HG02943 (cell line): Measurements from ENCODE around the gene SMARCA2.
A peak's percentile ranks its signal among the peaks of the same experiment; 100 is the strongest.

Experiments
- ATAC-seq: cut with Tn5 transposase; IDR thresholded peaks from one replicate; pipeline ENCODE4 v1.9.1; 2021; ENCODE audit warnings: mild to moderate bottlenecking, low read depth, moderate library complexity; ENCODE audit not compliant: unreplicated experiment

Gene SMARCA2

DNA sequence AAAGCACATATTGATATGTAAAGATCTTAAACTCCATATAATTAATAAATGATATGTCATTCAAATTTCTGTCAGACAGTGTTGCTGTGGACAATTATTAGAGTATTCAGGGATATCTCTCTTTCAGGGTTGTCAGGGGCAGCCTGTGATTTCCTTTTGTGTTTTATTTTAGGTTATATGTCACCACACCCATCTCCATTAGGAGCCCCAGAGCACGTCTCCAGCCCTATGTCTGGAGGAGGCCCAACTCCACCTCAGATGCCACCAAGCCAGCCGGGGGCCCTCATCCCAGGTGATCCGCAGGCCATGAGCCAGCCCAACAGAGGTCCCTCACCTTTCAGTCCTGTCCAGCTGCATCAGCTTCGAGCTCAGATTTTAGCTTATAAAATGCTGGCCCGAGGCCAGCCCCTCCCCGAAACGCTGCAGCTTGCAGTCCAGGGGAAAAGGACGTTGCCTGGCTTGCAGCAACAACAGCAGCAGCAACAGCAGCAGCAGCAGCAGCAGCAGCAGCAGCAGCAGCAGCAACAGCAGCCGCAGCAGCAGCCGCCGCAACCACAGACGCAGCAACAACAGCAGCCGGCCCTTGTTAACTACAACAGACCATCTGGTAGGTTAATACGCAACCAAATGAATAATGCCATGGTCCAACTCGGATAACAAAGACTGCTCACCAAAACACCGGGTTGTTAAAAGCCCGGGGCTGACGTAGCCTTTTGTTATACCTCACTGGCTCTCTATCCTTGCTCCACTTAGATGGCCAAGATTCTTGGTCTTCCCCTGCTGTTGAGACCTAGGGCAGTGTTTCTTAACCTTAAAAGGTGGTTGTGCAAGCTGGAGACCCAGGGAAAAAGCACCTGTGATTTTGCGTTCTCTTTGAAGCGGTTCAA is 24.4 kb downstream of the SMARCA2 start:
- ATAC-seq: no peak

DNA sequence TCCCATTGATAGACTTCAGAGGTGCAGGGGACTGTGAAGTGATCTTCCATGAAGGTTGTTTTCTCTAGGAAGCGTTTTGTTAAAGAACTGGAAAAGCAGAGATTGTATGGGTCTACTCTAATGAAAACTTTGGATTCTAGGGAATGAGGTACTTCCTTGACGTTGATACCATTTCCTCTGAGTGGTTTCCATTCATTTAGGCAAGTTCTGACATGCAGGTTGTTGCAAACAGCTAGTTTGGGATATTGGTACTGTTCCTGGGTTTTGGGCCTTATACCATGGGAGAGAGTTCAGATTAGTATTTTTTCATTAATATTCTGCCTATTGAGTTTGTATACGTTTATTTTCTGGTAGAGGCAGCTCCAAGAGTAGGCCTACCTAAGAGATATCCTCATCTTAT is 25.7 kb downstream of the SMARCA2 start:
- no peak for ATAC-seq

DNA sequence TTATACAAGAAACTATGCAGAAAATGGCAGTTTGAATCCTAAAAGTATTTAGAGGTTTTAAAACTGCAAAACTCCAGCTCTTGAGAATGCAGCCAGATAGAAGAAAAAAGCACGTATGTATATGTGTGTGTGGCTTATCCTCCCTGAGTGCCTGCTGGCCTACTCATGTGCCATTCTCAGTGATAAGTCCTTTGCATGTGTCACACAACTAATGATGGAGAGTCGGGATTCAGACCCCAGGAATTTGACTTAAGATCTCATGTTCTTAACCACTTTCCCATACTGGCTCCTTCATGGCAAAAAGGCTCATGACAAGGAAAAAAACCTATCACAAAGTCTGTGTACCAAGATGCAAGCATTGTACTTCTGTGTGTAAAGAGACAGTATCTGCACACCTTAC is 26.6 kb downstream of the SMARCA2 start:
- no peak for ATAC-seq

DNA sequence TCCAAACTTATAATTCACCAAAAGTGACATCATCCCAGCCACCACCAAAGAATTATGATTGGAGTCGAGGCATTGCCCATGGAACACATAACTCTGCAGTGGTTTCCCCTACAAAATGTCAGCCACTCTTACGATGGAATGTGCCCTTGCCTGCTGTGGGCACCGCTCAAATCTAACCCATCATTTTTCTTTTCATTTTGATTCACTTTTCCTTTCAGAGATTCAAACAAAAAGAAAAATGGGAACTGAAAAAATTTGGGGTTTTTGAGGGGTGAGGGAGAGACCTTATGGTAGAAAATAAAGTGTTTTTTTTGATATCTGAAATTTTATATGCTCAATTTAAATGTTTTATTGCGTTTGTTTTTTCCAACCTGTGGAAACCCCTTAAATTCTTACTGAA is 28.1 kb downstream of the SMARCA2 start:
- no peak for ATAC-seq

DNA sequence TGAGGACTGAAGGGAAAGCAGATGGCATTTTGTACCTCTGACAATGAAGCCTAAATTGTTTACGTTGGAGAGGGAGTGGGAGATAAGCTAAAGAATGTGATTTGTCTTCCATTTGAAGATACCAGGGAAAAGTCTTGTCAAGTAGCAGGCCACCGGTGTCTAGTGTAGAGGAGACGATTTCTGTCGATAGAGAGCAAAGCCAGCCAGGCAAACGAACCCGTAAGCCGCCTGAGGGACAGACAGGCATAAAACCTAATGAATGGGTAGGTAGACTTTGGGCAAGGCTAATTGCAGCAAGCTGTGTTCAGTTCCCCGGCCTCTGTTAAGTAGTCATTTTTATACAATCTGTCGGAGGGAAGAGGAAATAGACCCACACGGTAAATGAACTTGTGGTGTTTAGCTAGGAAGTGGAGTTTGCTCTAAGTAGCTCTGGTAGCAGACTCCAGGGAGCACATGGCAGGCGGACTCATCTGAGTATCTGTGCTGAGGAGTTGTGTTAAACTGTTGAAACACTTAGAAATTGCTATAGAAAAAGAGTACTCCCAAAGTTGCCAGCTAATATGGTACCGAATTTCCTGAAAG is 28.8 kb downstream of the SMARCA2 start:
- ATAC-seq: no peak

DNA sequence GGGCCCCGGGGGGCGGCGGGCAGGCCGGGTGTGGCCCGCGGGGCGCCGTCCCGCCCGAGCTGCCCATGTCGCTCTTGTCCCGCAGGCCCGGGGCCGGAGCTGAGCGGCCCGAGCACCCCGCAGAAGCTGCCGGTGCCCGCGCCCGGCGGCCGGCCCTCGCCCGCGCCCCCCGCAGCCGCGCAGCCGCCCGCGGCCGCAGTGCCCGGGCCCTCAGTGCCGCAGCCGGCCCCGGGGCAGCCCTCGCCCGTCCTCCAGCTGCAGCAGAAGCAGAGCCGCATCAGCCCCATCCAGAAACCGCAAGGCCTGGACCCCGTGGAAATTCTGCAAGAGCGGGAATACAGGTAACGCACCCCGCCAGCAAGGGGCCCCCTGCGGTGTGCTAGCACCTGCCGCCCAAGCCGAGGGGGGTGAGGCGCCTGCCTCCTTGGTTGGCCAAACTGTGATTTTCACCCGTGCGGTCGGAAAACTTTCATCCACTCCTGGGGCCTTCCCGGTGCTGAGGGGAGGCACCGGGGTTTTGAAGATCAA is 32.1 kb downstream of the SMARCA2 start:
- no peak for ATAC-seq

DNA sequence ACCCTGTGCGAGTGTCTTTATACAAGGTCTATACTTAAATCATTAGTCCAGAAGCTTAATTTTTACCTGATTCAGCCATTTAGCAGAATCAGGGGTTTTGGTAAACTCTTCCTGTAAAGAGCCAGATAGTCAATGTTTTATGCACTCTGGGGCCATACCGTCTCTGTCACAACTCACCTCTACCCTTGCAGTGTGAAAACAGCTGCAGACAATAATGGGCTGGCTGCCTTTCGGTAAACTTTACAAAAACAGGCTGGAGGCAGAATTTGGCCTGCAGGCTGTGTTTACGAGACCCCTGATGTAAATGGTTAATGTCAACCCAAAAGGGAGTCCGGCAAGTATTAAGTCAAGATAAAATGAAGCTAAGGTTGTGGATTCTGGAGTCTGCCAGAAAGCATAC is 32.8 kb downstream of the SMARCA2 start:
- no peak for ATAC-seq

DNA sequence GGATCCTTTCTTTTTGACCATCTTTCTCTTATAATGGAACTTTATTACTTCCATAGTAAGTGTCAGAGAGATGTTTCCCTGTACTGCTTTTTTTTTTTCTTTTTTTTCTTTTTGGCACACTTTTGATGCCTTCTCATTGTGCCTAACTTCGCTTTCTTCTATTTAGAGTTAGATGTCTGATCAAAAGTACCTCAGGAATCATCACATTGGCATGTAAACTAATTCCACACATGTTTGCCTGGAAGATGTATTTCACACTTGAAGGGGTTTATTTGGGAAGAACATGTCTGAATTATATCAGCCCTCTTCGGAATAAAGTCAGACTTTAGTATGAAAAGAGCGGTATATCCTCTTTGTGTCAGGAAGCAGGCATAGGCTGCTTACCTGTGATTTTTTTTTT is 35.1 kb downstream of the SMARCA2 start:
- no peak for ATAC-seq

DNA sequence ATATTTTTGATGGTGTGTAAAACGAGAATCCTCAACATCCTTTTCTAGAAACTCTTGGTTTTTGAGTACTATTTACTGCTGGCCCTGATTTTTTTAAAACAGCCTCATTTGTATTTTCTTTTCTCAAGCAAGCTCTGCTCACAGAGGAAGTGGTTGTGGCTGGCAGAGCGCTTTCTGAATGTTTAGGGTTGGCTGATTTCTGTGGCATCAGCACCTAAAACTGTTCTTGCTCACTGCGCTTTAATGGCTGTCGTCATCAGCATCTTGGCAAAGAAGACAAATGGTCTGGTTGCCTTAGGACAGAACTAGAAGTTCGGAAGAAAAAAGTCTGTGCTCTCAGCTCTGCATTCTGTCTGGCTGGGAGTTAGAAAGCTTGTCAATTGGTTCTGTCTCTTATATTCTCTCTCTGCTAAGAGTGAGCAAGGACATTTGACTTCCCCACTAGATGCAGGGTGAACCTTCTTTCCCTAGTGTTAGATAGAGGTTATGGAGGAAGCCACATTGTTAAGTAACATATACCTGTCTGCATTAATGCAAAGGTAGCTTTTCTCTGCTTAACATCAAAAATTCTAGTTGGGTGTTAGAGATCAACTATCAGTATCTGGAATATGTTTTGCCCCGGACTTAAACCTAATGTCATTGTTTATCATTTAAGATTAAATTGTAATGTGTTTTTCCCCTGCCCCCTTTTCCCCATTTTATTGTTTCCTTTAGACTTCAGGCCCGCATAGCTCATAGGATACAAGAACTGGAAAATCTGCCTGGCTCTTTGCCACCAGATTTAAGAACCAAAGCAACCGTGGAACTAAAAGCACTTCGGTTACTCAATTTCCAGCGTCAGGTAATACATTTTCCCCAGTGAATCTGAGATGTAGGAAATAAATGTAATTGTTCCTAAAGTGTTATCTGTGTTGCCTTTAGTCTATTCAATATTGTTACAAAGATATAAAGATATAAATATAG is 39.0 kb downstream of the SMARCA2 start:
- peak; percentile 99 for ATAC-seq

DNA sequence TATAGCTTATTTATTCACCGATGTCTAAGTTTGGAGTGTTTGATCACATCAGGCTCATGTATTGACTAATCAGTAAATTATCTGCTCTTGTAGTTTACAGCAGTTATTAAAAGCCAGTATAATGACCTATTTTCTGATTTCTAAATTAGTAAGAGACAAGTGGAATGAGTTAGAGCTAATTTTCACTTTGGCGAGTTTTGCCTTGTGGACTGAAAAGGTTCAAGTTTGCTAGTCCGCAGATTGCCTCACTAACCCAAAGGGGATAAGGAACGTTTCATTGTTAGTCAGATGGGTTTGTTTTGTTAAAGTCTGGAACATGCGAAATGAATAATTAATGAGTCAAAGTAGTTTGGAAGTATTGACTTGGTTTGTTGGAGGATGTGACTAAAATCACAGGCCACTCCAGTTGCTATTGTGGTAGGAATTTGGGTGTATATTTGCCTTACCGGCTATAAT is 40.1 kb downstream of the SMARCA2 start:
- ATAC-seq: no peak

DNA sequence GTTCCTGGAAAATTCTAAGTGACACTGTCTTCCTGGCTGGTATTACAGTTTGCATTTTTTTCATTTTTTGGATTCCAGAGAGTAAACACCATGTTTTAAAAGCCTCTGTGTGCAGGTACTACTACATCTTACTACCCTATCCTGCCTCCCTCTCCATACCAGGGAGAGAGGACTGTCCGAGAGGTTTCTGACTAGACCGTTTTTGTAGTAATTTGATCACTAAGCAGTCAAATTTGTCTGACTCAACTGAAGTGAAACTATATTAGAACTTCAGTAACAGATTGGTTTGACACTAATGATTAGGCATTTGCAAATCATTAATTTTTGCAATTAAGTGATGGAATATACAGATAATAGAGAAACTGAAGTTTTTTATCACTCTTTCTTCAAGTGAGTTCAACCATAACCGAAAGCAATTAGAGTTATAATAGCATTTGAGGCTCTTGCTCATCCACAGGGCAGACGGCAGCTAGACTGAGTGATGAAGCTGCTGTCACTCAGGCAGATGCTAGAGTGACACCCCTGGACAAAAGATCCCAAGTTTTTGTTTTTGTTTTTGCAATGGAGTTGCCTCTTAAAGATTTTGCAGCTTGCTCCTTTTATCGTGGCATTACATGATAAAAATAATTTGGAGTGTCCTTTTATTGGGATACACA is 44.3 kb downstream of the SMARCA2 start:
- ATAC-seq: no peak

DNA sequence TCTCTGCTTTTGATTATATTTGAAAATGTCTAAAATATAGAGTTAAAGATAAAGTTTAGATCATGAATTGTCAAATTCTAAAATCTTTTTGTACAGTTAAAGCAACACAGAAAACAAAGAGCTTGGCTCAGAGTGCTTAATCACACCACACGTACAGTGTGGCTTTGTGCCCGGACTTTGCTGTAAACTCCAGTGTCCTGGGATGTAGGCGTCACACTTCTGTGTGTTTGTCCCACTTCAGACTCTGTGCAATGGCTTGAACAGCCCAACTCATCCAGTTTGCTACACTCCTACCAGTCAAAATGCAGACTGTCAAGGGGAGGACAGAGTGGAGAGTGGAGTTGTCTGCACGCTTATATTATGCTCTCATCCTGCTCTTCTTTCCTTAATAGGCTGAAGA is 45.3 kb downstream of the SMARCA2 start:
- no peak for ATAC-seq

DNA sequence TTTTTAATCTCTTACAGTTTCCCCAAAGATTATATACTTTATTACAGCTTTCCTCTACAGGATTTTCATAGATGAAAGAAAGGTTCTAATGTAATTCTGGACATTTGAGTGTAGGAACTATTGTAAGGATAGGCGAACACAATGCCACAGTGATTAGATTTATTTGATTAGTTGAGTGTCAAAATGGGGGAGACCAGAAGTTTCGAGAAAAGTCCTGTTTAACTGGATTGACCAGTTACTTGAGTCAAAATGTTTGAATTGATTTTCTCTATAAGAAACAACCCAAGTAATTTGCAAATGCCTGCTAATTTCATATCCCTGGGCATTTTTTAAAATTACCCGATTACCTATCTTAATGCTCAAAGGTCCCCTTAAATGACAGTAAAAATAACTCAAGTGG is 50.6 kb downstream of the SMARCA2 start:
- no peak for ATAC-seq

DNA sequence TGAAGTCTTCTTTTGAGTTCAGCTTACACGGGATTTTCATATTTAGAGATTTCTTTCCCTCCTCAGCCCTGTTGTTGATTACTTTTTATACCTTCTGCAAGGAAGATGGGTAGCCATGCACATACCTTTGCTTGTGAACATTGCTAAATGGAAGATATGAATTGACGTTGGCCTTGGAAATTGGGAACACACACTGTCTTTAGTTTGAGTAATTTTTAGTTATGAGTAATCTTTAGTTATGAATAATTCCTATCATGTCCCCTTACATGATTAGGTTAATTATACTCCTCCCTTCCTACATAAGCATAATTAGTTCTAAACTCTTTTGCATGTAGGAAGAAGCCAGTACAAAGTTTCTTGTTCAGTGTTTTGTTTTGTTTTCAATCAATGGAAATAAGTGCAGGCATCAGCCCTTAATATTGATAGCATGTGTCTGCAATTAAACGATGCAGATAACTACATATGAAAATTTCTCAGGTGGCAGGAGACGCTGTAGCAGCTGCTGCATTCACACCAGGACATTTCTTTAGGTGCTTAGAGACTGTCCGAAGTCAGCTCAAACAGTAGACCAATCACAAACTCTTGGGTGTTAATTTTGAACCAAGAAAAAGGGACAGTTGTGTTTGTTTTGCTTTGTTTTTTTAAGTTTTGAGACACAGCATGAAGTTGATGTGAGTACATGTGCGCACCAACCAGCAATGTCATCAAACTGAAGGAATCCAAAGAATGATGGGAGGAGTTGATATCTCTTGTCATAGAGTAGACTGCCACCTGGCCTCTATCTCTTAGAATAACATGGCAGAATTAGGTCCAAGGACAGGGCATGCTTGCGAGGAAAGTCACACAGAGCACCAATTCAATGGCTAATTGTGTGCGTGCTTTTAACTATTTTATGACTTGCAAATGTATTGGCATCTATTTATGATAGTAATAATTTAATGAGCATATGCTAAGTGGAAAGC is 51.4 kb downstream of the SMARCA2 start:
- ATAC-seq: no peak

DNA sequence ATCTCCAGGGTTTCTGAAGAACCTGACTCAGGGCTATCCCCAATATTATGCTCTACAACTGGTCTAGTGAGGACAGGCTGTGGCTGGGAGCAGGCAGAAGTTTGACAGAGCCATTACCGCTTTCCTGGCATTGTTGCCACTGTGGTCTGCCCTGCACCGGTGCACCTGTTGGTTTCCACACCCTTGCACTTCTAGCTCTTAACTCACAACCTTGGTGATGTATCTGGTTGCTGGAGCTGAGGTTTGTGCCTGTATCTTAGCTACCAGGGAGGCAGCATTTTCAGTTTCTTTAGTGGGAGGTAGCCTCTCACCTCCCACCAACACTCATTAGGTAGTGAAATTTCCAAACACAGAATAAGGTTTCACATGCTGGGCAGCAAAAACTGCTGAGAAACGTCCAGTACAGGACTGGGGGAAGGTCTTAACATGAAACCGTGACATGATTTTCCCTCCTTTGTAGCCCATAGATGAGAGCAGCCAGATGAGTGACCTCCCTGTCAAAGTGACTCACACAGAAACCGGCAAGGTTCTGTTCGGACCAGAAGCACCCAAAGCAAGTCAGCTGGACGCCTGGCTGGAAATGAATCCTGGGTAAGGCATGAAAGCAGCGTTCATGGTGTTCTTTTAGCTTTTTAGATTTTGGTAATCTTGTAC is 57.7 kb downstream of the SMARCA2 start:
- ATAC-seq: no peak

DNA sequence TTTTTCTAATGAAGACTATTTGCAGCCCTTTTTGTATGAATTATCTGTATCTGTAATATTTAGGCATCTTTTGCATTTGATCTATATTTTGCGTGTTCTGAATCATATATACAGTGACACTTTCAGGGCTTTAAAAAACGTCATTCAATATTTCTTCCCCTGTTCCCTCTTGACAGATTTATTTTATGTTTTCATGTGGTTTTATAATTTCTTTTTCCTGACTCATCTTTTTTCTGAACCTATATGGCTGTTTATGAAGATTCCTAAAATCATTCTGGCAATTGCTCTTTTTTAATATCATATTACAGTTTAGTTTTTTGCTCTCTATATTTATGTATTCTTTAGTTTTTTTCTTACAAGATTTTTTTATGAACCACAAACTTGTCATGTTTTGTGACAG is 67.6 kb downstream of the SMARCA2 start:
- ATAC-seq: no peak

DNA sequence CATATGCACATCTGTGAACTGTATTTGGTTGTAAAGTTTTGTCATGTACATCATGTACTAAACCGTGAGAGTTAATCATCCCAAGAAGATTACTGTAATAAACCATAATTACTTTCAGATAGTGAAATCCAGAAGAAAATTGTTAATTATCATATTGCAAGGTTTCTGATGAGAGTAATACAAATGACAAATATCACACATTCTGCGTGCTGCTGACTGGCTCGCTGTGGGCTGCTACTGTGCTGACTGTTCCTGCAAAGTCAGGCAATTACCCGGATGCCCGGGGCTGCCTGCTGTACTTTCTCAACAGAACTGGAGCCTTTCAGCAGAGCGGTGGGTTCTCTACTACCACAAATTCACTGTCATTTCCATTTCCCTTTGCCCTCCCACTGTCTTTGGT is 68.3 kb downstream of the SMARCA2 start:
- no peak for ATAC-seq

DNA sequence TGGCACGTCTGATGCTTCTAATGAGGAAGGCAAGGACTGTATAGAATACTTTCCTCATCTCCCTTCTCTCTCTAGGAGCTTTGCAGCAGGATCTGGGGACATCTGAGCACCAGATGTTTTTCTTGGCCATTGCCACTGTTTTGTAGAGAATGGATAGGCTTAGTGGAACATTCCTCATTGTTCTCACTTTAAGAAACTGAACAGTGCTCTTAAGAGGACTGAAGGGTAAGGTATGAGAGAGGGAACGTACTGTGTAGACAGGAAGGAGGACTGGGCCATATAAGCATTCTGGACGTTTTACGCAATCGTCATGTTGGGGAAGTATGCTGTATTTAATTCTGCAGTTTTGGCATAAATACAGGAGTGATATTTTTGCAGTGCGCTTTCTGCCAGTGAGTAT is 70.6 kb downstream of the SMARCA2 start:
- ATAC-seq: no peak

DNA sequence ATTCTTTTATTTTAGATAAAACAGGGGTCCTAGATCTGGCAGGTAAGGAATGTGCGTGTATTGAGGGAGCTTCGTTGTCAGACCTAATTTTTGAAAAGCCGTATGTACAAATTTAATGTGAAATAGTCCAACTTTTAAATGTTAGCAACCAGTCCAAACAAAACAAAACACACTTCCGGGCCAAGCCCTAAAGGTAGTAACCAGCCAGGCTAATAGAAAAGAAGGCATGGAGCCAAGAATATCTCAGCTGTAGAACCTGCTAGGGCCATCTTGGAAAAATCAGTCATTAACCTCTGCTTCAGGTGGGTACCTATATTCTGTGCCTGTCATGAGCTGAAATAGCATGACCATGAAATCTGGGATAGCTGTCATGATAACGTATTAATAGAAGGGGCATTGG is 71.0 kb downstream of the SMARCA2 start:
- no peak for ATAC-seq
